Trophoblast cell (in vitro differentiated cells and primary cell): ENCODE results near the gene C1orf159.

Experiments used
- DNase-seq, 2 donors: peaks; one replicate each; pipeline ENCODE4 v3.0.0-alpha.2; 2016
- H2AFZ ChIP-seq: 2 replicates; pipeline ENCODE4 v1.6.1; 2013; ENCODE audit warnings: low read length, moderate library complexity, mild to moderate bottlenecking; ENCODE audit not compliant: insufficient read depth, poor library complexity
- H2AK5ac ChIP-seq: 2 replicates; pipeline ENCODE4 v1.6.1; 2013; ENCODE audit warnings: mild to moderate bottlenecking, low read length
- H2BK120ac ChIP-seq: 2 replicates; pipeline ENCODE4 v1.6.1; 2013; ENCODE audit warnings: low read length, mild to moderate bottlenecking, moderate library complexity; ENCODE audit not compliant: insufficient read depth, poor library complexity
- H2BK12ac ChIP-seq: 2 replicates; pipeline ENCODE4 v1.6.1; 2013; ENCODE audit warnings: mild to moderate bottlenecking, low read length, moderate library complexity
- H2BK5ac ChIP-seq: 2 replicates; pipeline ENCODE4 v1.6.1; 2013; ENCODE audit warnings: low read length, low read depth, moderate library complexity, mild to moderate bottlenecking; ENCODE audit not compliant: poor library complexity
- H3K14ac ChIP-seq: 2 replicates; pipeline ENCODE4 v1.6.1; 2013; ENCODE audit warnings: mild to moderate bottlenecking, low read length
- H3K18ac ChIP-seq: 2 replicates; pipeline ENCODE4 v1.6.1; 2013; ENCODE audit warnings: mild to moderate bottlenecking, low read length
- H3K23ac ChIP-seq: 2 replicates; pipeline ENCODE4 v1.6.1; 2013; ENCODE audit warnings: low read length
- H3K27ac ChIP-seq: 2 replicates; pipeline ENCODE4 v1.5.1; 2013; ENCODE audit warnings: low read depth, mild to moderate bottlenecking, inconsistent platforms, low read length, moderate library complexity
- H3K27me3 ChIP-seq: 2 replicates; pipeline ENCODE4 v1.6.1; 2013; ENCODE audit warnings: inconsistent platforms, mild to moderate bottlenecking, low read length, moderate library complexity; ENCODE audit not compliant: insufficient read depth
- H3K36me3 ChIP-seq, 2 experiments: 1 replicate in 1 of 2; 2 replicates in 1 of 2; pipeline ENCODE4 v1.6.1; 2013; ENCODE audit warnings: low read length in 2 of 2, mild to moderate bottlenecking in 2 of 2, moderate library complexity in 1 of 2; ENCODE audit not compliant: insufficient read depth in 2 of 2, control insufficient read depth in 1 of 2
- H3K4ac ChIP-seq: 2 replicates; pipeline ENCODE4 v1.6.1; 2013; ENCODE audit warnings: low read depth, mild to moderate bottlenecking, low read length, moderate library complexity
- H3K4me1 ChIP-seq, 2 experiments: 1 replicate in 1 of 2; 2 replicates in 1 of 2; pipeline ENCODE4 v1.6.1; 2013; ENCODE audit warnings: low read length in 2 of 2, mild to moderate bottlenecking in 2 of 2, moderate library complexity in 1 of 2; ENCODE audit not compliant: insufficient read depth in 2 of 2, control insufficient read depth in 1 of 2
- H3K4me2 ChIP-seq: 2 replicates; pipeline ENCODE4 v1.6.1; 2013; ENCODE audit warnings: inconsistent platforms, mild to moderate bottlenecking, low read length, moderate library complexity
- H3K4me3 ChIP-seq: 2 replicates; pipeline ENCODE4 v1.5.1; 2013; ENCODE audit warnings: mild to moderate bottlenecking, low read depth, low read length, inconsistent platforms
- H3K79me1 ChIP-seq: one replicate; pipeline ENCODE4 v1.6.1; 2013; ENCODE audit warnings: low read length
- H3K79me2 ChIP-seq: 2 replicates; pipeline ENCODE4 v1.6.1; 2013; ENCODE audit warnings: low read length, mild to moderate bottlenecking; ENCODE audit not compliant: control insufficient read depth, insufficient read depth, poor library complexity
- H3K9ac ChIP-seq: 2 replicates; pipeline ENCODE4 v1.6.1; 2013; ENCODE audit warnings: mild to moderate bottlenecking, low read length
- H3K9me3 ChIP-seq: 2 replicates; pipeline ENCODE4 v1.6.1; 2013; ENCODE audit warnings: low read depth, mild to moderate bottlenecking, control low read depth, inconsistent platforms, low read length; ENCODE audit not compliant: insufficient read depth
- H4K12ac ChIP-seq: 2 replicates; pipeline ENCODE4 v1.6.1; 2013; ENCODE audit warnings: low read depth, mild to moderate bottlenecking, low read length, moderate library complexity
- H4K8ac ChIP-seq: 2 replicates; pipeline ENCODE4 v1.6.1; 2013; ENCODE audit warnings: low read depth, mild to moderate bottlenecking, low read length, moderate library complexity
- H4K91ac ChIP-seq: one replicate; pipeline ENCODE4 v1.6.1; 2013; ENCODE audit warnings: low read depth, mild to moderate bottlenecking, low read length, moderate library complexity
- WGBS: extraction: QIAGEN DNeasy Blood & Tissue Kit; methylation state at CpG from one replicate; pipeline ENCODE4 v1.1.7; 2013; ENCODE audit warnings: missing lambda C conversion rate; ENCODE audit not compliant: insufficient read length, insufficient coverage; ENCODE audit errors: extremely low coverage; 5-methylcytosine and 5-hydroxymethylcytosine counted together

The C1orf159 gene

GRCh38 chr1:1085171-1085841 is 30.6 kb downstream of the C1orf159 start:
- Histone ChIP-seq H3K9me3 (no peaks in the 10 kb centered on the region), H3K36me3 (peaks cover 10 to 20% of the 10 kb centered on the region in 2 experiments), H2BK12ac (no peak overlapping the region), H4K91ac (no peak overlapping the region), H3K79me1 (peaks cover 6% of the 10 kb centered on the region), H4K8ac (no peak overlapping the region), H3K23ac (no peak overlapping the region), H2AFZ (no peak overlapping the region), H3K27ac (no peak overlapping the region), H3K4me1 (peaks cover 6 to 7% of the 10 kb centered on the region in 2 experiments), H2BK120ac (no peak overlapping the region), H3K27me3 (no peaks in the 10 kb centered on the region), H2BK5ac (no peak overlapping the region), H3K79me2 (peaks cover 4% of the 10 kb centered on the region), H4K12ac (no peak overlapping the region), H3K4me3 (no peak overlapping the region), H2AK5ac (no peak overlapping the region), H3K4ac (no peak overlapping the region), H3K14ac (no peak overlapping the region), H3K18ac (no peak overlapping the region), H3K9ac (no peak overlapping the region), H3K4me2 (no peak overlapping the region)
- no CpG with 5 or more reads among the region's 30 CpGs for WGBS
- no peak for DNase-seq

GRCh38 chr1:1084372-1085170 is 31.3 kb downstream of the C1orf159 start:
- H4K8ac ChIP-seq: no peak overlapping the region
- no peak for DNase-seq
- H3K27ac ChIP-seq: no peak overlapping the region
- no peak overlapping the region for H4K12ac ChIP-seq
- H3K9ac ChIP-seq: no peak overlapping the region
- H3K27me3 ChIP-seq: no peaks in the 10 kb centered on the region
- H2AFZ ChIP-seq: no peak overlapping the region
- no peak overlapping the region for H3K4me3 ChIP-seq
- H3K79me2 ChIP-seq: peaks cover 10% of the 10 kb centered on the region
- H3K36me3 ChIP-seq: peaks cover 10 to 20% of the 10 kb centered on the region in 2 experiments
- peaks cover 14% of the 10 kb centered on the region for H3K79me1 ChIP-seq
- H2BK5ac ChIP-seq: no peak overlapping the region
- no peak overlapping the region for H3K23ac ChIP-seq
- no peak overlapping the region for H3K18ac ChIP-seq
- H3K4ac ChIP-seq: no peak overlapping the region
- no peak overlapping the region for H2BK12ac ChIP-seq
- no peak overlapping the region for H2BK120ac ChIP-seq
- no CpG with 5 or more reads among the region's 38 CpGs for WGBS
- no peak overlapping the region for H3K14ac ChIP-seq
- H3K4me1 ChIP-seq: peaks cover 14% of the 10 kb centered on the region in 2 experiments
- H3K9me3 ChIP-seq: no peaks in the 10 kb centered on the region
- H4K91ac ChIP-seq: no peak overlapping the region
- H2AK5ac ChIP-seq: no peak overlapping the region
- no peak overlapping the region for H3K4me2 ChIP-seq

- H3K9me3 ChIP-seq: no peaks in the 10 kb centered on the region
- peaks cover 14 to 15% of the 10 kb centered on the region in 2 experiments for H3K4me1 ChIP-seq
- H3K36me3 ChIP-seq: peaks cover 10 to 20% of the 10 kb centered on the region in 2 experiments
- no peak overlapping the region for H2AK5ac ChIP-seq
- no peak overlapping the region for H3K18ac ChIP-seq
- no peak overlapping the region for H2BK5ac ChIP-seq
- H4K12ac ChIP-seq: no peak overlapping the region
- H2AFZ ChIP-seq: no peak overlapping the region
- H3K23ac ChIP-seq: no peak overlapping the region
- DNase-seq: no peak
- H3K14ac ChIP-seq: no peak overlapping the region
- H3K9ac ChIP-seq: no peak overlapping the region
- no peak overlapping the region for H4K8ac ChIP-seq
- H3K79me2 ChIP-seq: peaks cover 10% of the 10 kb centered on the region
- H3K4me3 ChIP-seq: no peak overlapping the region
- H4K91ac ChIP-seq: no peak overlapping the region
- H3K79me1 ChIP-seq: peaks cover 15% of the 10 kb centered on the region
- no peak overlapping the region for H3K4me2 ChIP-seq
- no peak overlapping the region for H3K27ac ChIP-seq
- H3K27me3 ChIP-seq: no peaks in the 10 kb centered on the region
- WGBS: no CpG with 5 or more reads among the region's 43 CpGs
- H2BK12ac ChIP-seq: no peak overlapping the region
- H2BK120ac ChIP-seq: no peak overlapping the region
- H3K4ac ChIP-seq: no peak overlapping the region
Measured at GRCh38 chr1:1083416-1084371, 32.2 kb downstream of the C1orf159 start.

- no CpG with 5 or more reads among the region's 40 CpGs for WGBS
- peaks cover 14 to 15% of the 10 kb centered on the region in 2 experiments for H3K4me1 ChIP-seq
Measured at GRCh38 chr1:1082776-1083415, 33.0 kb downstream of the C1orf159 start.

More at GRCh38 chr1:1082776-1083415, 33.0 kb downstream of the C1orf159 start:
- Histone ChIP-seq H3K14ac (no peak overlapping the region), H3K4me2 (no peak overlapping the region), H4K8ac (no peak overlapping the region), H3K4ac (no peak overlapping the region), H3K4me3 (no peak overlapping the region), H3K18ac (no peak overlapping the region), H2AK5ac (peak overlapping the region; percentile 12), H2BK120ac (no peak overlapping the region), H4K12ac (no peak overlapping the region), H3K27ac (no peak overlapping the region), H3K36me3 (peaks cover 10 to 20% of the 10 kb centered on the region in 2 experiments), H2BK5ac (no peak overlapping the region), H4K91ac (no peak overlapping the region), H3K27me3 (no peaks in the 10 kb centered on the region), H3K9me3 (no peaks in the 10 kb centered on the region), H3K23ac (no peak overlapping the region), H3K9ac (no peak overlapping the region), H3K79me2 (peaks cover 10% of the 10 kb centered on the region), H2AFZ (no peak overlapping the region), H2BK12ac (peak overlapping the region; percentile 11), H3K79me1 (peaks cover 15% of the 10 kb centered on the region)
- no peak for DNase-seq
